Testis (tissue), 2 donors: ENCODE results near the gene ZFP30.

ENCODE experiments used
- CTCF ChIP-seq, 3 experiments: fragments of 450-650 bp in 2 of 3; fragments of 200-600 bp in 1 of 3; sonication (generic) in 1 of 3; IDR thresholded peaks; one replicate each; pipeline ENCODE4 v1.5.1; 2016 to 2019; ENCODE audit warnings: antibody characterized with exemption in 3 of 3, mild to moderate bottlenecking in 2 of 3, moderate library complexity in 1 of 3
- POLR2A ChIP-seq: fragments of 450-650 bp; IDR thresholded peaks from one replicate; pipeline ENCODE4 v1.6.1; 2017; ENCODE audit warnings: antibody characterized with exemption, mild to moderate bottlenecking, moderate library complexity

GRCh38 chr19:37669450-37669914 lies 14.2 kb upstream of the ZFP30 start:
- TF ChIP-seq CTCF (IDR thresholded peaks at IDR 0.05) = no peak
- TF ChIP-seq POLR2A = no peak
